Activated CD8-positive, alpha-beta T cell treated with anti-CD3 and anti-CD28 coated beads for 36 hours (primary cell): ENCODE measurements around the gene COMT. TPM values are rescaled to one million over a fixed set of nuclear protein-coding genes. Genes with fewer than 3 reads are reported as not detected.

Experiments
- ATAC-seq: fragments of 200-7000 bp; cut with Tn5 transposase; one replicate; pipeline ENCODE4 v1.10.0; 2021; ENCODE audit warnings: mild to moderate bottlenecking, moderate library complexity
- CTCF ChIA-PET: fragments of 350-600 bp; sonication (Branson Sonifier 250); formaldehyde crosslinking; loops from one replicate; lab custom pipeline; 2021; ENCODE audit warnings: antibody characterized with exemption; lab: Charles Lee
- POLR2A ChIA-PET: fragments of 350-600 bp; sonication (Branson Sonifier 250); formaldehyde crosslinking; loops from one replicate; lab custom pipeline; 2021; ENCODE audit warnings: antibody characterized with exemption; lab: Charles Lee
- DNase-seq: peaks from one replicate; pipeline ENCODE4 v3.0.0-alpha.2; 2020
- H3K27ac Mint-ChIP-seq: one replicate; pipeline ENCODE4 v1.8.0; 2021; ENCODE audit warnings: mild to moderate bottlenecking, mixed read lengths
- H3K27me3 Mint-ChIP-seq: one replicate; pipeline ENCODE4 v1.8.0; 2021; ENCODE audit warnings: mixed read lengths
- H3K36me3 Mint-ChIP-seq: one replicate; pipeline ENCODE4 v1.8.0; 2021; ENCODE audit warnings: low read depth, mixed read lengths
- H3K4me1 Mint-ChIP-seq: one replicate; pipeline ENCODE4 v1.8.0; 2021; ENCODE audit warnings: low read depth, mixed read lengths
- H3K4me3 Mint-ChIP-seq: one replicate; pipeline ENCODE4 v1.8.0; 2021; ENCODE audit warnings: mild to moderate bottlenecking, moderate library complexity, mixed read lengths
- H3K9me3 Mint-ChIP-seq: one replicate; pipeline ENCODE4 v1.8.0; 2021; ENCODE audit warnings: mixed read lengths
- CTCF ChIP-seq: fragments of 200-600 bp; IDR thresholded peaks from one replicate; pipeline ENCODE4 v1.8.0; 2022; ENCODE audit warnings: antibody characterized with exemption, mild to moderate bottlenecking
- intact Hi-C: fragments of 100-400 bp; cut with micrococcal nuclease; formaldehyde crosslinking; loops from one replicate; pipeline ENCODE4 v1.10.0; 2022
- total RNA-seq, 2 experiments: library from RNA; stranded (reverse); gene quantifications; one replicate each; pipeline ENCODE4 v1.2.3, GENCODE V29; 2021

COMT gene
- total RNA-seq, 2 experiments from 2014 or later, result 70.7 to 74.5 TPM

- intact Hi-C loops, result no loop called here
- Mint-ChIP-seq H3K27ac (no peak overlapping the region), H3K27me3 (no peaks in the 10 kb centered on the region), H3K4me1 (peaks cover 14% of the 10 kb centered on the region), H3K4me3 (no peak overlapping the region), H3K9me3 (peaks cover 18% of the 10 kb centered on the region), H3K36me3 (peaks cover 31% of the 10 kb centered on the region)
- ChIA-PET CTCF (interaction anchor here (0.8 to 1.3 kb wide), 3 partner anchors 9 to 28 kb away, joined by 3 to 5 read pairs (median 3); no protein-coding TSS in a partner anchor), POLR2A (no interaction called here)
- no peak for TF ChIP-seq CTCF
- DNase-seq (no peak), ATAC-seq (no peak)
Observed at GRCh38 chr22:19937616-19938473, 3.7 kb upstream of the COMT start.

- peaks cover 32% of the 10 kb centered on the region for H3K4me1 Mint-ChIP-seq
- CTCF ChIA-PET, result interaction anchor here (0.5 to 2.7 kb wide), 3 partner anchors 12 to 217 kb away, joined by 3 to 13 read pairs (median 3); partner anchors contain the start of gene GP1BB
- intact Hi-C loops, result no loop called here
- ATAC-seq, result peak; percentile 3
- no peak for TF ChIP-seq CTCF
- peak overlapping the region; percentile 97 for H3K4me3 Mint-ChIP-seq
- POLR2A ChIA-PET, result interaction anchor here (1.0 to 2.3 kb wide), 9 partner anchors 10 to 303 kb away, joined by 3 to 8 read pairs (median 3); partner anchors contain the start of gene TRMT2A
- H3K27ac Mint-ChIP-seq, result peak overlapping the region; percentile 78
- peaks cover 12% of the 10 kb centered on the region for H3K9me3 Mint-ChIP-seq
- H3K27me3 Mint-ChIP-seq, result no peaks in the 10 kb centered on the region
- DNase-seq, result no peak
- peaks cover 39% of the 10 kb centered on the region for H3K36me3 Mint-ChIP-seq
Observed at GRCh38 chr22:19940536-19941364, 822 bp upstream of the COMT start.

- DNase-seq (no peak), ATAC-seq (peak; percentile 12)
- Mint-ChIP-seq H3K36me3 (peaks cover 29% of the 10 kb centered on the region), H3K4me1 (peaks cover 40% of the 10 kb centered on the region), H3K4me3 (peak overlapping the region; percentile 97), H3K9me3 (no peaks in the 10 kb centered on the region), H3K27me3 (no peaks in the 10 kb centered on the region), H3K27ac (peak overlapping the region; percentile 96)
- CTCF ChIA-PET, result interaction anchor here (1.0 to 2.7 kb wide), 4 partner anchors 11 to 212 kb away, joined by 3 to 13 read pairs (median 8); no protein-coding TSS in a partner anchor
- POLR2A ChIA-PET, result interaction anchor here (1.0 to 2.3 kb wide), 7 partner anchors 10 to 174 kb away, joined by 3 to 8 read pairs (median 5); partner anchors contain the start of genes GNB1L, RTL10 and TRMT2A
- TF ChIP-seq CTCF, result no peak
- intact Hi-C loops, result no loop called here
Observed at GRCh38 chr22:19942157-19943081, 847 bp downstream of the COMT start.
